HG03175 (cell line): ENCODE results near the gene ABCG8.
A peak's percentile ranks its signal among the peaks of the same experiment; 100 is the strongest.

ENCODE experiments used
- ATAC-seq: cut with Tn5 transposase; IDR thresholded peaks from one replicate; pipeline ENCODE4 v1.9.1; 2021; ENCODE audit warnings: mild to moderate bottlenecking, moderate library complexity; ENCODE audit not compliant: unreplicated experiment

The ABCG8 gene

DNA sequence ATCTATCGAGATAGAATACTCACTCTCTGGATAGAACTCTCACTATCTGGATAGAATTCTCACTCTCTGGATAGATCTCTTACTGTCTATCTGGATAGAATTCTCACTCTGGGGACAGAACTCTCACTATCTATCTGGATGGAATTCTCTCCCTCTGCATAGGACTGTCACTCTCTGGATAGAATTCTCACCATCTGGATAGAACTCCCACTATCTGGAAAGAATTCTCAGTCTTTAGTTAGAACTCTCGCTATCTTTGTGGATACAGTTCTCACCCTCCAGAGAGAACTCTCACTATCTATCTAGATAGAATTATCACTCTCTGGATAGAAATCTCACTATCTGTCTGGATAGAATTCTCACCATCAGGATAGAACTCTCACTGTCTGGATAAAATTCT is 16.5 kb downstream of the ABCG8 start:
- no peak for ATAC-seq

DNA sequence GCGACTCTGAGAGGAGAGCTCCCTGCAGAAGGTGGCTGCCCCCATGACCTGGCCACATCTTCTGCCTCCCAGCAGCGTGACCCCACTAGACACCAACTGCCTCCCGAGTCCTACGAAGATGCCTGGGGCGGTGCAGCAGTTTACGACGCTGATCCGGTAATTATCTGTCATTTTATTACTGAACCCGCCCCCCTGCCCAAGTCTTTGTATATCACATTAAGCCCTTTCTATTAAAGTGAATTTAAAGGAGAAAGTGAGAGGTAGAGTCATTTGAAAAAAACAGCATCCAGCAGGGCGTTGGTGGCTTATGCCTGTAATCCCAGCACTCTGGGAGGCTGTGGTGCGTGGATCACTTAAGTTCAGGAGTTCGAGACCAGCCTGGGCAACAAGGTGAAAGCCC is 33.4 kb downstream of the ABCG8 start:
- ATAC-seq: no peak

DNA sequence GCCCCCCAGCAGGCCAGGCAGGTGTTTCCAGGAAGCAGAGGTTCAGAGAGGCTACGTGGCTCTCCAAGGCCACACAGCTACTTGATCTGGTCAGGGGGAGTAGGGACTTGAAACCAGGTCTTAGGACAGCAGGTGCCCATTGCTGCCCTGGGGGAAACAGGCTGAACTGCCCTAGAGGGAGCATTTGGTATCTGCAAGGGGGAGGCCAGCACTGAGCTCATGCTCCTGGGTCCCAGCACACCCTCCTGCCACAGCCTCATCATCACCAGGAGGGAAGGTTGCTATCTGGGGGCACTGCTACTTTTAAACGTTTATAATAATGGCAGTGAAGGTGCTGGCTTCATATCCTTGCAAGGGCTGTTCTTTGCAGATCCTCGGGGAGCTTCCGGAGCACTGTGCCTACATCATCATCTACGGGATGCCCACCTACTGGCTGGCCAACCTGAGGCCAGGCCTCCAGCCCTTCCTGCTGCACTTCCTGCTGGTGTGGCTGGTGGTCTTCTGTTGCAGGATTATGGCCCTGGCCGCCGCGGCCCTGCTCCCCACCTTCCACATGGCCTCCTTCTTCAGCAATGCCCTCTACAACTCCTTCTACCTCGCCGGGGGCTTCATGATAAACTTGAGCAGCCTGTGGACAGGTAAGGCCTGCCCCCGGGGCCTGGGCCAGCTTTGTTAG is 36.1 kb downstream of the ABCG8 start:
- ATAC-seq: no peak

DNA sequence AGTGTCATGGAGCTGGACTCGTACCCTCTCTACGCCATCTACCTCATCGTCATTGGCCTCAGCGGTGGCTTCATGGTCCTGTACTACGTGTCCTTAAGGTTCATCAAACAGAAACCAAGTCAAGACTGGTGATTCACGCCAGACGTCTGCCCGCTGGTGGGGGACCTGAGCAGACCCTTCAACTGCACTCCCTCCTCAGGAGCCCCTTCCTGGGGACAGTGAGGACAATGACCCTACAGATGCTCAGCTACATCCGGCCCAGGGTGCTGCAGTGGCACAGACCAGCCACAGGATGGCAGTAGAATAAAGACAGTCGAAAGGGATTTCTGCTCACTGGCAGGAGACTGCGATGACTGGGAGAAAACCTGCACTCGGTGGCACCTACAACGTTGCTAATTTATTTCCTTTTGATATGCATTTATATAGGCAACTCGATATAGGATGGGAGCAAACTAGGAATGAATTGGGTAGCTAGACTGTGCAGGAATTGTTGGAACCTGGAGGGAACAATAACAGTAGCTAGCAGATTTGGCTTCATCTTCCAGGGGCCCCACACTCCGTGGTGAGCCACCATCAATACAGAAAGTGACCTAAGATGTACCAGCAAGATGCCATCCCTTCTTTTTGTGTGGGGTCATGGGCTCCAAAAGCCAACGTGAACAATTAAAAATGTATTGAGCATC is 39.2 kb downstream of the ABCG8 start:
- peak; percentile 77 for ATAC-seq

DNA sequence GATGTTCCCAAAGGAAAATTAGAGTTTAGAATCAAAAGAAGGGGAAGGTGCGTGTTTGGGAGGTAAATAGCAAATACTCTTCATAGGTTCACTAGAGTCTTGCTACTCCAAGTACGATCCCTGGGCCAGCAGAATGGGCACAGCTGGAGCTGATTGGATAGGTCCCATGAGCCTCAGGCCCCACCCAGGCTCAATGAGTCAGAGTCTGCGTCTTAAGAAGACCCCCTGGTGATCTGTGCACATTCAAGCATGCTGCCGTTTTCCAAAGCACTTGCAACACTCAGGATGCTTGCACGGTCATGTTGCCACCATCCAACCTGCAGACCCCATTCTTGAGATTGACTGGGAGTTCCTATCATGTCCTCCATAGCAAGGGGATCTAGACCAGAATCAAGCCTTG is 40.5 kb downstream of the ABCG8 start:
- no peak for ATAC-seq

DNA sequence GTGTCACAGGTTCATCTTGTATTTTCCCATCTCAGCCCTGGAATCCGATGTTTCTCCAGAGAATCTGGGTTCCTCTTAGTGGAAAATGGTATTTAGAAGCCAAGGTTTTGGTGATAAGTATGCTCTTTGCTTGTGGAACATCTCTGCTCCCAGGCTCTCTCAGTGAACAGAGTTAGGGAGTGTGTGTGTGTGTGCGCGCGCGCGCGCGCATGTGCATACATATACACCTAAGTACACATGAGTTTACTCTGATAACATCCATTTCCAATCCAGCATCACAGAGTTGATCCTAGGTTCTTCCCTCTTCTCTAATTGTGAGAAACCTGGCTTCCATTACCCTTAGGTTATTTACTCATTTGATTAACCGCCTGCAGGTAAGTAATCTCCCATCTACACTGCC is 41.7 kb downstream of the ABCG8 start:
- ATAC-seq: no peak

DNA sequence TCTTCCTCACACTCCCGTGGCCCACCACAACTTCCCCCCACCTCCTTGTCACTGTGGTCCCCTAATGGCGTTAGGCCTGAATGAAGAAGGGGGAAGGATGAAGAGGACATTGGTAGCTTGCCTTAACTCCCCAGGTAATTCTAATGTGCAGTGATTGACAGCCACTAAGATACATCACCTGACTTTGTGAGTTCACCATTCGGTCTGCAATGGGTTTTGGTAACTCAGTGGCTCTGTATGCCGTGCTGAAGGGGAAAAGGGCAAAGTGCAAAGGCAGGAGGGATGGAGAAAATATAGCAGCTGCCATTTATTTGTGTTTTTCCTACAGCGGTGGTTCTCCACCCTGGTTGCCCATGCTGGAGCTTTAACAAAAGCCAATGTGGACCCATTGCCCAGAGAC is 42.2 kb downstream of the ABCG8 start:
- no peak for ATAC-seq

DNA sequence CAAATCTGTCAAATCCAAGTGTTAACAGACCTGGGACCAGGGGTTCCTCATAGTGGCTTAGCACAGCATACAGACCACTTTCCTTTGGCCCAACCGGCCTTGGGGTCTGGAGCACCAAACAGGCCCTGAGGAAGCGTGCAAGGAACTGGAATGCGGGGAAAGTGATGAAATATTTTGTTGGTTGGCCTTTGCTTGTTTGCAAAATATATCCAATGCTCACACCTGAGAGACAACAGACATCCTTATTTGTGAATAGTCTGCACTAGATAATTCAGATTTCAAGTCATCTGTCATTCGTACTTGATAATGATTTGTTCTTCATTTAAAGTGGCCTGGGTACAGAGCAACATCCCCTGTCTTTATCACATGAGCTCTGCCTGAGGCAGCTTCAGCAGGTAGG is 43.5 kb downstream of the ABCG8 start:
- ATAC-seq: no peak

DNA sequence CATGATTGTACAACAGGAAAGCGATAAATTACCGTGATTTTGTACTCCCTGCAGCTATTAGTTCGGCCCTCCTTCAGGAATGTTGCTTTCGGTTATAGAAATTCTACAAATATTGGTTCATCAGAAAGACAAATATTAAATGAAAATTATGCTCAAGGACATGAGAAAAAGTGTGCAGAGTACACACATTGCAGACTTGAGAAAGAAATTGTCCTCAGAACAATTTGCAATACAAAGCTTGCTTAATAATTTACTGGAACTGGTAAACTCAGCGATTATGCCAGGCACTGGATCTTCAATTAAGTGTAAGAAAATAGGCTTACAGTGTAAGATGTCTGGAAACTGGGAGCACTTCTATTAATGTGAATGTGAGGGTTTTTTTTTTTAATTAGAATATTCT is 45.9 kb downstream of the ABCG8 start:
- no peak for ATAC-seq

DNA sequence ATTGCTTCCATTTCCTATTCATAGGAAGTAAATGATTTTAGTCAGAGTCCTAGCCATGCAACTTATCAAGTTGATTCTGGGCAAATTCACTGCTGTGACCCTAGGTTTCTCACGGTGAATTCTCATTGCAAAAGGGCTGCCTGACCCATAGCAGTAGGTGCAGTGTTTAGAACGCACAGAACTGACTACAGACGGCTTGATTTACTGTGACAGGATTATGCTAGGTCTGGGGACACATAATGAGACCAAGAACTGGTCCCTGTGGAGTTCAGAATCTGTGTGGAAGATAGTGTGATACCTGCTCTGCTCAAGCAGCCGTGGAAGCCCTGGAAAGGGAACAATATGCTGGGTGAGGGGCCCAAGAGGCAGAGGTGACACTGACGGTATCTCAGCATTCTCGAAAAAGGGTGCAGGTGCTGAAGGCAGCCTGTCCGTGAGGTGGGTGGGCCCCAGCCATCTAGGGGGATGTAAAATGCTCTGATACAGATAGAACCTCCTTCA is 46.4 kb downstream of the ABCG8 start:
- ATAC-seq: no peak

DNA sequence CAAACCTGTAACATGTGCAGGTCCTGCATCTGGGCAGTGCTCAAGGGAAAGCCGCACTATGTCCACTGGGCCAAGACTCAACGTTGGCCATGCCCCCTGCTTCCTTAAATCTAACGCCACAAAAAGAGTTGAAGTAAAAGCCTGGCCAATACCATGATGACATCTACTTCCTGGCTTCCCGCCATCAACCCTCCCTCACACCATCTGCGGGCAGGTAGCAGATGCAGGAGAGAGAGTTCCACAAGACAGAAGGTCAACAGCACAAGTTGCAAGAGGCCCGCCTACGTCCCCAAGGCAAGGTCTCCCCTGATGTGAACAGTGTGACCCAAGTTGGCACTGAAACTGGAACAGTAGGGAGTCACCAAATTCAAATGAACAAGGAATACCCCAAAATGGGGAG is 48.4 kb downstream of the ABCG8 start:
- no peak for ATAC-seq

DNA sequence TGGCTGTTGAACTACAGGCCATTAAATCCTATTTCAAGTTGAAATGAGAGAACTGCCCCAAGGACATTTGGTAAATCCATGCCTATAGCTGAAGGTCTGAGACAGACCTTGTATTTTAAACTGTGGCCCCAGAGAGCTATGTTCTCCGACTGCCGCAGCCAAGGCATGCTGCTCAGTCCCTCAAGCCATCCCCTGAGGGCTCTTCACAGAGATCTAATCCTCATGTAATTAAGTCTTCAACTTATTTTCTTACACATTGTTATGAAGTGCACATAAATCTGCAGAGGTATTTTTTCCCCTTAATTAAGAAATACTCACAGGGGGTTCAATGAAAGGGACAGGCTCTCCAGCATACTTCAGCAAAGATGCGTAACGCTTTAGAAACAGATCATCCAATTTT is 50.6 kb downstream of the ABCG8 start:
- ATAC-seq: no peak

DNA sequence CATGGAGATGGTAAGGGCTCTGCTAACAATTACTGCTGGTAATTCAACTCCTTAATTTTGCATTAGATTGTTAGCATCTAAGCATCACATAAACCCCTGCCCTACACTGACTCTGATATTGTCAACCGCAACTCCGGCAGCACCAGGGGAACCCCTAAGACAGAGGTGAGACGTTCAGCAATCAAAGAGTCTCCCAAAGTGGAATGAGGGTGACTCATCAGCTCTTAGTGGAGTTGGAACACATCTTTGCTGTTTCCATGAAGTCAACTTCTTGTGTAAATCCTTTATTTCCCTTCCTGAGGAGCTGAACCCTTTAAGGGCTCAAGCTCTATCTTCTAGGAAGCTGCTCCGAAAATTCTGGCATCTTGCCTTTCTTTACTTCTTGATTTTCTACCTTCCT is 52.1 kb downstream of the ABCG8 start:
- ATAC-seq: no peak

DNA sequence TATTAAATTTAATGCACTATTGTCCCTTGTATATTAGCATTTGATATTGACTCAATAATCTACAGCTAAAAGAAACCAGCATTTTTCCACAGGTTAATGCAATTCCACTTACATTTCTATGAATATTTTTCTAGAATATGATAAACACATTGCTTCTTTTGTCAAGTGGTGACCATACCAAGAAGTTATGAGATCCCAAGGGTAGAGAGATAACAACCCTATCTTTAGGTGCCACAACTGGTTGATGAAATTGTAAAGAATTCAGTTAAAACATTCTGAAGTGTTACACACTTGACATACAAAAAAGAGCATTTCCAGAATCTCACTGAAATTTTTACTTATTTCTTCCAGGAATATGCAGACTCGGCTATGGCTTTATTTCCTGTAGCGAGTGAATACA is 56.0 kb downstream of the ABCG8 start:
- no peak for ATAC-seq

DNA sequence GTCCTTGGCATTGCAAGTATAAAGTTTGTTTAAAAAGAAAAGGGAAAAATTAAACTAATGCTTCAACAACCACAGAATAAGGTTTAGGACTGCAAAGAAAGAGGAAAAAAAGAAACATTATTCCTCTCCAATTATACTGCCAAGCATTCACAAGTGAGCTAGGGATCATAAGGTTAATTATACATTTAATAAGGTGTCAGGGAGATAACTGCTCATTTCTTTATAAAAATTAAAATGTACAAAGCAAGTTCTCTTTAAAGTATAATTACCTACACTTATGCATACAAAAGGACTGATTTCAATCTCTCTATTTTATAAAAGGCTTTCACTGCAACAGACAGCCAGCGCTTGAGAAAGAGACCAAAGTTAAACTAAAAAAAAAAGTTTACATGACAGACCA is 58.1 kb downstream of the ABCG8 start:
- ATAC-seq: no peak

DNA sequence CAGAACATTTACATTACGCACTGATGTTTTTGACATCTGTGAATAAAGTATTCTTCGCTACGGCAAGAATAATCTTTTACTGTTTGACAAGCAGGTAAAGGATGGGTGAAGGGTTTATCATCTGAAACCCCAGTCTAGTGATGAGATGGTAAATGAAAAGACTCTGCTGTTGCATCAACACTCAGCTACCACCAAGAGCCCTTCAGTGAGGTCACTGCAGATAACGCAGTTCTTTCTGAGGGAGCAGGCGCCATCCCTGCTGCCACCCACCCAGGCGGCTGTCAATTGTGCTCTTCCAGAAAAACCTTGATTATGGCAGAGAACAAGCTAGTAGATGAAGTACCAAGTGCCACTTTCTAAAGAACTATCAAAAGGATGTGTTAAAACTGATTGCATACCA is 58.7 kb downstream of the ABCG8 start:
- ATAC-seq: no peak

DNA sequence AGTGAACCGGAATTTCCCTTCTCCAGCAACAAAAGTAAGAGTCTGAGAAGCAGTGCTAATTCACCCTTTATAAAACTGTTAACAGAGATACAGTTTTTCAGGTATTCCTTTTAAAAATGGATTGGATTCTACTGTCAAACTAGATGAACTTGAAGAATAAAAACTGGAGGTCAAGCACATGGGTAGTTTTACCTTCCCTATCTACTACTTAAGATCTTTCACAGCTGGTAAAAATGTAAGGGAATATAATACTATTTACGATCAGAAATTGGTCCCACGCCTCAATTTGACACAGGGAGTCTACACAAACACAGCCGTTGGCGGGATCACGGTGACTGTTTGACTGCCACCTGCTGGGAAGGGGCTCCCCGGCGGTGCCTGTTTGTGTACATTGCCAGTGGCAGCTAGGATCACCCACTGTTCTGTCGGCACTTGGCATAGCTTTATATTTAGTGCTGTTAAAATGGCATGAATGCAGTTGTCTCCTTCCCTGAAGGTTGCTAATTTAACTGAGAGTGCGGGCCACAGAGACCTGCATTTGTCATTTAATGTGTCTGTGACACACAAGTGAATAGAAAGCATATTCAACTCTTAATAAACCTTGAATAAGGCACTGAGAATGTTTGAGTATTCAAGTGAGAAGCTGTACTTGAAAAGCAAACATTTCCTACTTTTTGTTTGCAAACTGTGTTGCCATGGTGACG is 59.5 kb downstream of the ABCG8 start:
- ATAC-seq: no peak

DNA sequence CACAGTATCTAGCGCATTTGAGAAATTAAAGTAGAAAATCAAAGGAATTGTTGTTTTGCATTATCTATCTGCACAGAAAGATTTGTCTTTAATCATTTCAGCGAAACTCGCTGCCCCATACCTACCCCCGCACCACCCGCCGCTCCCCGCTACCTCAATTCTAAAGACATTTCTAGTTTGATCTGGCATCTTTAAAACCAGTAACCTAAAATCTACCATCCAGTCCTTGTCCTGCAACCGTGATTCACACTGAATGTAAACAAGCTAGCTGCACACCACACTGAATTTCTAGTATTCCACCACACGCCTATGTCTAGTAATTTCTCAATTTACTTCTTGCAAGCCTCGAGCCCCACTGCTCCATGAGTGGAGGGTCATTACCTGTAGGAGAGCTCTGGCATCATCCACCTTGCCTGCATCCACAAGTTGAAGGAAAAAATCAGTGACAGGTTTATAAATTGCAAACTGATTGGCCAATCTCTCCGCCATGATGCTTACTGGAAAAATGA is 60.1 kb downstream of the ABCG8 start:
- ATAC-seq: no peak

DNA sequence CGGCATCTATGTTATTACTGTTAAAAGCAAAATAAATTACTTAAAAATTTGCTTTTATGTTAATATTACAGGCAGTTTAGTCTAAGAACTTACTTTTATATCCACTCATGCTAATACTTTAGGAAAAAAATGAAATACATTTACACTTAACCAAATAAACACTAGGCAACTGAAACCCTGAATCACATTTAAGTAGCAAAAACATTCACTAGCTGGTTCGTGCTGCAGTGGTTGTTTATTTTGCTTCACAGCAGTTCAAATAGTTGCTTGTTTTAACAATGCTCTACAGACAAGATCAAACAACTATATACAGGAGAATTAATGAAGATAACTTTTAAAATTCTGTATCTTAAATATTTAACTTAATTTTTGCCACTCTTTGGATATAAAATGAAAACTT is 60.8 kb downstream of the ABCG8 start:
- ATAC-seq: no peak

DNA sequence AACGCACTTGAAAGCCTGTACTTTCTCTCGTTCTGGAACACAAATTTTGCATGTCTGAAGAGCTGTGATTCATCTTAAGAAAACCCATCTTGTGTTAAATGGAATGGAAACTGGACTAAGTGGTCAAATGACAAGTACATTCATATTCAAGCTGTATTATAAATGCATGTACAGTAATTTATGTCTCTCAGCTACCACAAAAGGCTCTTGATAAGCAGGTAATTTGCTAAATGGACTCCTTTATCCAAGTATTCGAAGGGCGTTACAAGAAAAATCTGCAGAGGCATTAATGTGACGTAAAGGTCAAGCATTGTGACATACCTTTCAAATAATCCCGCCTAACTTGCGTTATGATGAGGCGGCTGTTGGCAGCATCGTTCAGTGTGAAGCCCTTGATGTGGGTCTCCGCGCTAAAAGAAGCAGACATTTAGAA is 66.6 kb downstream of the ABCG8 start:
- ATAC-seq: no peak

DNA sequence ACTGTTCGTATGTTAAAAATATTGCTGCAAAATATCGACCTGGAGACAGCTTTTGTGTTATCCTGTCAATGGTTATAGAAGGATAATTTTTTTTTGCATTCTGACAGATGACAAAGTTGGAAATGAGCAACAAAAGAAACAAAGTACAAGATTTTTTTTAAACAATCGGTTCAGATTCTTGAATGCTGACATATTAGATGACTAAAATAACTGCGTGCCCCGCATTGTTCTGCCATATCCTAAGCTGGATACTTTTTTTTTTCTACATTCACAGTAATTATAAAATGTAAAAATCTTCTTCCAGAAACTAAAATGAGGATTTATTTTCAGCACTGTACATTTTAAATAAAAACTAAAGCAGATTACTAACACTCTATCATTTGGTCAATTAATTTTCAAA is 67.1 kb downstream of the ABCG8 start:
- no peak for ATAC-seq
